Heart right ventricle (tissue), 16 donors: ENCODE measurements around the gene NUP37. TPM values are rescaled to one million over a fixed set of nuclear protein-coding genes. Genes with fewer than 3 reads are reported as not detected.
A peak's percentile ranks its signal among the peaks of the same experiment; 100 is the strongest.

Experiments used
- ATAC-seq, 8 donors: fragments of 200-7000 bp; cut with Tn5 transposase; one replicate each; pipeline ENCODE4 v1.9.1; 2020; ENCODE audit warnings: mild to moderate bottlenecking in 8 of 8, moderate library complexity in 8 of 8, moderate number of reproducible peaks in 1 of 8
- DNase-seq, 2 donors: peaks; one replicate each; pipeline ENCODE4 v3.0.0-alpha.2; 2020
- H3K27ac ChIP-seq, 10 donors: fragments of 200-600 bp; sonication (generic) in 2 of 10; one replicate each; pipeline versions ENCODE4 v1.5.0 to v1.8.0; 2020 to 2022; ENCODE audit warnings: mild to moderate bottlenecking in 3 of 10
- H3K27me3 ChIP-seq, 7 donors: fragments of 200-600 bp; one replicate each; pipeline ENCODE4 v1.8.0; 2021 to 2022; ENCODE audit warnings: mild to moderate bottlenecking in 2 of 7
- H3K36me3 ChIP-seq, 9 donors: fragments of 200-600 bp; sonication (generic) in 1 of 9; one replicate each; pipeline versions ENCODE4 v1.5.0 to v1.8.0; 2020 to 2022; ENCODE audit warnings: mild to moderate bottlenecking in 2 of 9
- H3K4me1 ChIP-seq, 9 donors: fragments of 200-600 bp; sonication (generic) in 1 of 9; one replicate each; pipeline versions ENCODE4 v1.5.0 to v1.8.0; 2020 to 2022; ENCODE audit warnings: mild to moderate bottlenecking in 4 of 9
- H3K4me3 ChIP-seq, 10 donors: fragments of 200-600 bp; sonication (generic) in 2 of 10; one replicate each; pipeline versions ENCODE4 v1.5.0 to v1.8.0; 2020 to 2022; ENCODE audit warnings: mild to moderate bottlenecking in 7 of 10, moderate library complexity in 2 of 10
- H3K9me3 ChIP-seq, 11 donors: fragments of 200-600 bp in 10 of 11; sonication (generic) in 2 of 11; one replicate each; pipeline versions ENCODE4 v1.5.0 to v1.8.0; 2013 to 2022; ENCODE audit warnings: mild to moderate bottlenecking in 2 of 11, control low read depth in 1 of 11, moderate library complexity in 1 of 11
- CTCF ChIP-seq, 9 donors: fragments of 200-600 bp; sonication (generic) in 2 of 9; IDR thresholded peaks; one replicate each; pipeline versions ENCODE4 v1.5.0 to v1.8.0; 2021 to 2022; ENCODE audit warnings: antibody characterized with exemption in 9 of 9, mild to moderate bottlenecking in 5 of 9, moderate library complexity in 1 of 9
- WGBS, 2 donors: extraction: QIAGEN DNeasy Blood & Tissue Kit; methylation state at CpG; one replicate each; pipeline ENCODE4 v1.1.7; 2013; ENCODE audit warnings: inconsistent platforms in 1 of 2; 5-methylcytosine and 5-hydroxymethylcytosine counted together
- intact Hi-C, 10 donors: fragments of 100-400 bp; cut with DNase I; formaldehyde crosslinking; loops; one replicate each; pipeline versions ENCODE4 v1.11.1 to v1.14.2; 2022
- polyA plus RNA-seq, 2 donors: library from polyadenylated mRNA; stranded (reverse); fragments of 200-250 nt; gene quantifications; one replicate each; pipeline ENCODE4 v1.2.3, GENCODE V29; 2013
- total RNA-seq, 10 donors: library from RNA; stranded (reverse); fragmentation: NEBNext Ultra II Directional in 3 of 10; extraction: Animal tissue kit (Norgen Biotek cat#: 25700) in 3 of 10; gene quantifications; one replicate each; pipeline versions ENCODE4 v1.2.1 to v1.2.4, GENCODE V29; 2021 to 2023
- donor health status: Arrhythmogenic right ventricular cardiomyopathy.
- donor health status: ischemic (EF 13 %, LVEDD 7.1; RV severe dilation, severe dysfunction).
- donor health status: healthy with polysubstance abuse.
- donor health status: DM: no; HTN: yes; CAD: no.
- donor health status: DM: no; HTN: no; CAD: no.
- donor health status: ischemic (EF 25% LVEDD 6.9; RV normal size, moderate dysfunction).
- donor health status: ischemic (EF 25% LVEDD 5.7; RV mildly dilated, moderate dysfunction).
- donor health status: healthy.
- donor health status: DM: yes; HTN: yes; CAD: no.
- donor health status: Ischemic cardiomyopathy.
- donor health status: ischemic (EF 35%, LVEDD 5.7; RV mildly dilated, moderate dysfunction).
- donor health status: nonischemic (EF 11% LVEDD 7.7; RV severe dilation, severe dysfunction).
- donor health status: DM: yes; HTN: yes; CAD: no.
- donor health status: PGD.
- donor health status: ischemic (EF 29% LVEDD 5.4; RV normal size, mild dysfunction).
- donor health status: nonischemic (EF 23%, LVEDD 6.1; RV moderate dilation, normal function).

The NUP37 gene
- total and polyA plus RNA-seq, 12 donors = 6.4 to 23.9 (median 20.6) TPM

GRCh38 chr12:102069707-102070106 is 50.2 kb downstream of the NUP37 start:
- intact Hi-C loops = loop anchor here in 1 of 10 donors (10.0 kb wide), 1 partner anchor 55 kb away; the partner anchor contains the start of genes NUP37 and PARPBP
- Histone ChIP-seq H3K4me3 (no peak overlapping the region), H3K36me3 (peaks cover 0 to 21% (median 7%) of the 10 kb centered on the region in 9 donors), H3K9me3 (no peaks in the 10 kb centered on the region), H3K27me3 (no peaks in the 10 kb centered on the region), H3K4me1 (peaks cover 0 to 32% (median 7%) of the 10 kb centered on the region in 9 donors), H3K27ac (peak overlapping the region in 4 of 10 donors; percentile 2 to 42 (median 28))
- DNase-seq (no peak), ATAC-seq (peak in 2 of 8 donors; percentile 46 to 73)
- TF ChIP-seq CTCF (IDR thresholded peaks at IDR 0.05) = no peak
- WGBS, 2 donors = 55 to 66% methylated on average over 3 of the region's 3 CpGs

- DNase-seq (no peak), ATAC-seq (peak in 1 of 8 donors; percentile 34)
- peaks cover 0 to 32% (median 7%) of the 10 kb centered on the region in 9 donors for H3K4me1 ChIP-seq
- intact Hi-C loops = loop anchor here in 1 of 10 donors (10.0 kb wide), 1 partner anchor 57 kb away; the partner anchor contains the start of genes NUP37 and PARPBP
- peaks cover 0 to under 1% (median 0%) of the 10 kb centered on the region in 9 donors for H3K36me3 ChIP-seq
- no peaks in the 10 kb centered on the region for H3K9me3 ChIP-seq
- no peak overlapping the region for H3K4me3 ChIP-seq
- no peaks in the 10 kb centered on the region for H3K27me3 ChIP-seq
- no peak for TF ChIP-seq CTCF (IDR thresholded peaks at IDR 0.05)
- H3K27ac ChIP-seq = peak overlapping the region in 2 of 10 donors; percentile 12 to 41
- WGBS, 2 donors = 73 to 75% methylated on average over 5 of the region's 5 CpGs
These were observed 52.2 kb downstream of the NUP37 start for GRCh38 chr12:102067574-102068258.

- Histone ChIP-seq H3K36me3 (peaks cover 0 to 10% (median 0%) of the 10 kb centered on the region in 9 donors), H3K27me3 (no peaks in the 10 kb centered on the region), H3K9me3 (no peaks in the 10 kb centered on the region), H3K27ac (no peak overlapping the region), H3K4me3 (no peak overlapping the region), H3K4me1 (peaks cover 0 to 30% (median 16%) of the 10 kb centered on the region in 9 donors)
- DNase-seq = no peak
- intact Hi-C loops = loop anchor here in 4 of 10 donors (5.0 to 10.0 kb wide), 2 partner anchors 53 to 60 kb away; partner anchors contain the start of genes NUP37 (in 1 of the 4) and PARPBP (in 1 of the 4)
- TF ChIP-seq CTCF (IDR thresholded peaks at IDR 0.05) = no peak
- ATAC-seq = no peak
- WGBS, 2 donors = 78 to 87% methylated on average over 1 of the region's 1 CpG
These were observed 55.4 kb downstream of the NUP37 start for GRCh38 chr12:102064476-102064875.

GRCh38 chr12:102063069-102063468 is 56.8 kb downstream of the NUP37 start:
- ATAC-seq = no peak
- Histone ChIP-seq H3K9me3 (no peaks in the 10 kb centered on the region), H3K4me3 (no peak overlapping the region), H3K36me3 (peaks cover 0 to 24% (median 0%) of the 10 kb centered on the region in 9 donors), H3K27me3 (no peaks in the 10 kb centered on the region), H3K27ac (no peak overlapping the region), H3K4me1 (peaks cover 0 to 17% (median 10%) of the 10 kb centered on the region in 9 donors)
- intact Hi-C loops = loop anchor here in 5 of 10 donors (2.0 to 10.0 kb wide), 3 partner anchors 54 to 62 kb away; partner anchors contain the start of genes NUP37 (in 1 of the 5) and PARPBP (in 1 of the 5)
- TF ChIP-seq CTCF (IDR thresholded peaks at IDR 0.05) = no peak
- WGBS, 2 donors = 99% methylated on average over 3 of the region's 3 CpGs
- no peak for DNase-seq
